Kasumi-1 (cell line): ENCODE data around the gene ZNF667.
A peak's percentile ranks its signal among the peaks of the same experiment; 100 is the strongest.

Source experiments
- DNase-seq, 2 experiments: peaks; one replicate each; lab custom pipeline; 2025; lab: John Stamatoyannopoulos, UW

ZNF667 gene

DNA sequence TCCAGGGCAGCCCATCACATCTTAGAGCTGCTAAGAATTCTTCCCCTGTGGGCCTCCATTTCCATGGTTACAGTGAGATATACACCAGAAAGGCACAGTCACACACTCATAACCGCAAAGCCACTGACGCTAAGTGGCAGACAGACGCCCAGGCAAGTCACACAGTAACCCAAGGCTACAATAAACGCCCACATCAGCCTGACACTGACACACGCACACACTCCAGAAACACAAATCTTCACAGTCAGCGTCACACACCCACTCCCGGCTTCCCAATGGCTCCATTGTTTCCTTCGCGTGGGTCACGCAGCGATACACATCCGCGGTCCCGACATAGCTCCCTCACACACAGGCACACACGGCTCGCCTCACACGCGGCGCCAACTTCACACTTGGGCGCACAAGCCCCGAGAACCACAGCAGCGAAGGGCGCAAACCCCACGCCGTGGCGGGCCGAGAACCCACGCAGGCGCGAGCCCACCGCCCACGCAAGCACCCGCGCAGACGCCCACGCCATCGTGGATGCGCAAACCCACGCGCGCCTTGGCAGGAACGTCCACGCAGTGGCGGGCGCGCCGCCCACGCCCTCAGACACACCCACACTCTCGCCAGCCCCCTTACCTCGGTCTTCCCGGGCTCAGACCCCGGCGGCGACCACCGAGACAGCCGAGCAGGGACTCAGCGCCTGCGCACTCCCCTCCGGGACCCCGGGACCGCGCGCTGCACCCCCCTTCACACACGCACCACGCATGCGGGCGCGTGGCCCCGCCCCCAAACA lies at the start of gene ZNF667:
Gene ZNF667 (minus strand): TSS at position 695 of the 778 bp plus-strand sequence. CDS start 14,975 bp downstream, outside the sequence.
- no peak for DNase-seq

DNA sequence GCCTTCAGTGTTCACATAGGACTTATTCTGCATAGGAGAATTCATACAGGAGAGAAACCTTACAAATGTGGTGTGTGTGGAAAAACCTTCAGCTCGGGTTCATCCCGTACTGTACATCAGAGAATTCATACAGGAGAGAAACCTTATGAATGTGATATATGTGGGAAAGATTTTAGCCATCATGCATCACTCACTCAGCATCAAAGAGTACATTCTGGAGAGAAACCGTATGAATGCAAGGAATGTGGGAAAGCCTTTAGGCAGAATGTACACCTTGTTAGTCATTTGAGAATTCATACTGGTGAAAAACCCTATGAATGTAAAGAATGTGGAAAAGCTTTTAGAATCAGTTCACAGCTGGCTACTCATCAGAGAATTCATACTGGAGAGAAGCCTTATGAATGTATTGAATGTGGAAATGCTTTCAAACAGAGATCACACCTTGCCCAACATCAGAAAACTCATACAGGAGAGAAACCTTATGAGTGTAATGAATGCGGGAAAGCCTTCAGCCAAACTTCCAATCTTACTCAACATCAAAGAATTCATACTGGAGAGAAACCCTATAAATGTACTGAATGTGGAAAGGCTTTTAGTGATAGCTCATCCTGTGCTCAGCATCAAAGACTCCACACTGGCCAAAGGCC lies 48.2 kb upstream of the ZNF667 start:
- DNase-seq = no peak

GRCh38 chr19:56508290-56508778 lies 31.2 kb upstream of the ZNF667 start:
- no peak for DNase-seq

- DNase-seq = peak; percentile 51 to 70
These were observed 30.5 kb upstream of the ZNF667 start, which contains the start of gene ZNF471 for GRCh38 chr19:56507446-56508289. ZNF471 (plus strand) TSS chr19:56507855; CDS start chr19:56511572, 3,717 bp downstream.

DNA sequence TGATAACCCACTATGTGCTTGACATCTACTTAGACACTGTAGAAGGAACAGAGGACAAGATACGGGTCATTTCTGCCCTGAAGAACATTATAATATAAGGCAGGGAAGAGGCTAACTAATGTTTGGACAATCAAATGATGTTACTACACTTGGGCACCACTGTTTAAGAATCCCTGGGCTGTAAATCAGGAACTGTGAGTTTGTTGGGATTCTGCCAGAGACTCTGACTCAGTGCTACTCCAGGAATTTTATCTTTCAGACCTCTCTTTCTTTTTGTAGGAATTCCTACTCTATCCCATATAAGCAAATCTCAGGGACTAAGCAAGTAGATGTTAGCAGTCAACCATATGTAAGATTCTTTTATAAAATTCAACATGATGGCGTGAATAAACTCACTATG lies 27.4 kb upstream of the ZNF667 start:
- DNase-seq = no peak

- no peak for DNase-seq
These were observed 14.3 kb upstream of the ZNF667 start for GRCh38 chr19:56491399-56491798.

- no peak for DNase-seq
These were observed 539 bp upstream of the ZNF667 start for GRCh38 chr19:56477429-56478338.

DNA sequence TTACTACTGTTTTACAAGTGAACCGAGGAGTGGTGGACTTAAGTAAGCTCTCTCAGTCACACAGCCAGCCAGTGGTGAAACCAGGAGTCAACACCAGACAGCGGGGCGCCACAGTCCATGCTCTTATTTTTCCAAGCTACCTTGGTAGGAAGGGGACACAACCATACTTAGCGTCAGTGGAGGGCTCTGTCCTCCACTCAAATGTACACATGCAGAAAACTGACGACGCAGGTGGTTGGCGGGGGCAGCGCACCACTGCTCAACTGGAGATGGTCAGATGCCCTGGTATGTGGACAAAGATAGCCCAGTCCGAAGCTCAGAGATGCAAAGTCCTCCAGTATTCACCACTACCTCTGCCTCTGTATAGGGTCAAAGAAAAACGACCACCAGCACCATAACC lies 1.1 kb downstream of the ZNF667 start:
- no peak for DNase-seq

- DNase-seq = no peak
These were observed 2.8 kb downstream of the ZNF667 start for GRCh38 chr19:56474308-56474707.

DNA sequence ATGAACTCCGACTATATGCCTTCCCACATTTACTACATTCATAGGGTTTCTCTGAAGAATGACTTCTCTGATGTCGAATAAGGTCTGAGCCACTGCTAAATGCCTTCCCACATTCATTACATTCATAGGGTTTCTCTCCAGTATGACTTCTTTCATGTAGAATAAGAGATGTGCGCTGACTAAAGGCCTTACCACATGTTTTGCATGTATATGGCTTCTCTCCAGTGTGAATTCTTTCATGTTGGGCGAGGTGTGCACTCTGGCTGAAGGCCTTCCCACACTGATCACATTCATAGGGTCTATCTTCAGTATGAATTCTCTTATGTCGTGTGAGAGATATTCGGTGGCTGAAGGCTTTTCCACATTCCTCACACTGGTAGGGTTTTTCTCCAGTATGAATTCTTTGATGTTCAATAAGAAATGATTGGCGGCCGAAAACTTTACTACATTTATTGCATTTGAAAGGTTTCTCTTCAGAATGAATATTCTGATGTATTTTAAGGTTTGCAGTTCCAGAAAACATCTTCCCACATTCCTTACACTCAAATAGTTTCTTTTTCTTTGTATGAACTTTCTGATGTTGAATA lies 35.8 kb downstream of the ZNF667 start:
- DNase-seq = no peak

GRCh38 chr19:56423985-56424353 lies 53.2 kb downstream of the ZNF667 start:
- no peak for DNase-seq

DNA sequence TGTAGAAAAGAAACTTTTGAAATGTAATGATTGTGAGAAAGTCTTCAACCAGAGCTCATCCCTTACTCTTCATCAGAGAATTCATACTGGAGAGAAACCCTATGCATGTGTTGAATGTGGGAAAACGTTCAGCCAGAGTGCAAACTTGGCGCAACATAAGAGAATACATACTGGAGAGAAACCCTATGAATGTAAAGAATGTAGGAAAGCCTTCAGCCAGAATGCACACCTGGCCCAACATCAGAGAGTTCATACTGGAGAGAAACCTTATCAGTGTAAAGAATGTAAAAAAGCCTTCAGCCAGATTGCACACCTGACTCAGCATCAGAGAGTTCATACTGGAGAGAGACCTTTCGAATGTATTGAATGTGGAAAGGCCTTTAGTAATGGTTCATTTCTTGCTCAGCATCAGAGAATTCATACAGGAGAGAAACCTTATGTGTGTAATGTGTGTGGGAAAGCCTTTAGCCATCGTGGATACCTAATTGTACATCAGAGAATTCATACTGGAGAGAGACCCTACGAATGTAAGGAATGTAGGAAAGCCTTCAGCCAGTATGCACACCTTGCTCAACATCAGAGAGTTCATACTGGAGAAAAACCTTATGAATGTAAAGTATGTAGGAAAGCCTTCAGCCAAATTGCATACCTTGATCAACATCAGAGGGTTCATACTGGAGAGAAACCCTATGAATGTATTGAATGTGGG lies 53.7 kb downstream of the ZNF667 start:
- no peak for DNase-seq

GRCh38 chr19:56405062-56405461 lies 72.1 kb downstream of the ZNF667 start:
- no peak for DNase-seq

DNA sequence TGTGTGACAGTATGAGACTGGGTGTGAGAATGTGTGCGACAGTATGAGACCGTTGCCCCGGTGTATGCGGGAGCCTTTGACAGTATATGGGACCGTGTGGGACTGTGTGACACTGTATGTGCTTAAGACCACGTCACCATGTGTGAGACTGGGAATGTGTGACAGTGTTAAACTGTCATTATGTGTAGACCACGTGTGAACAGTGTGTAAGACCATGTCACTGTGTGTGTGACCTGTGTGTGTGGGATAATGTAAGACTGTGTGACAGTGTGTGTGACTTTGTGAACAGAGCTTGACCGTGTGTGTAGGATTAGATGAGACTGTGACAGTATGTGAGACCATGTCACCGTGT lies 72.5 kb downstream of the ZNF667 start:
- no peak for DNase-seq

GRCh38 chr19:56403764-56404704 lies 73.1 kb downstream of the ZNF667 start, which contains the start of gene ZNF583:
ZNF583 (plus strand) TSS chr19:56404332; CDS start chr19:56407115, 2,783 bp downstream.
- peak; percentile 64 to 74 for DNase-seq

DNA sequence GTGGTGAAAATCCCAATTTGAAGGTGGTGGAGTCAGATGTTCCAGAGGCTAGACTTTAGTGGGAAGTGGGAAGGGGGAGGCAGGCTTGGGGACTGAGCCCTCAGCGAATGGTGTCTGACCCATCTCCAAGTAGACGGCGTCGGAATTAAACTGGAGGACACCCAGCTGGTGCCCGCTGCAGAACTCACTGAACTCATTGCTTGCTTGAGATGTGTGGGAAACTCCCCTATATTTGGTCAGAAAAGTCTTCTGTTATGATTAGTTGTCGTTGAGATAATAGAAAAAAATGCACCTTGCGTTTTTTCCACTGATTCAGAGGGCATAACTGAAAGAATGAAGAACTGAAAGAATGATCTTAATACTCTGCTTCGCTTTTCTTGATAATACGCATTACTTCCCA lies 73.9 kb downstream of the ZNF667 start:
- no peak for DNase-seq

DNA sequence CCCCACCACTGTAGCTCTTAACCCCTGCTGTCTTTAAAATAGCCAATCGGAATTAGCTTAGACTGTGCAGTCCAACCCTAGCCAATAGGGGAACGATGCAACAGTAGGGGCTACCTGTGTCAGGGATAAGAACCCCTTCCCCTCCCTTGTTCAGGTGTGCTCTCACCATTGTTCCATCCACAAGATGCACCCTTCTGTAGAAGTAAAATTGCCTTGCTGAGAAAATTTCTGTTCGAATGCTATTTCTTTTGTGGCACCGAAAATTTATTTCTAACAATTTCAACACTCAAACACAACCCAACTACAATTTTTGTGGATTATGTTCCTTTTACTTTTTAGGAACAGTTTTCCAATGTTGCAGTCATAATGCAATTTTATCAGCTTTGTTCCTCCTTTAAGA lies 76.7 kb downstream of the ZNF667 start:
- no peak for DNase-seq

- DNase-seq = no peak
These were observed 78.3 kb downstream of the ZNF667 start for GRCh38 chr19:56398809-56399208.
